Spleen (tissue), 7 donors: ENCODE results near the gene ATP1A2.
A peak's percentile ranks its signal among the peaks of the same experiment; 100 is the strongest.

Source experiments
- CTCF ChIP-seq, 11 experiments: fragments of 200-600 bp in 7 of 11; fragments of 450-650 bp in 4 of 11; sonication (generic) in 4 of 11; IDR thresholded peaks in 8 of 11; conservative IDR thresholded peaks in 3 of 11; 1 replicate in 7 of 11; 2 replicates in 4 of 11; pipeline versions ENCODE4 v1.4.0 to v1.8.0; 2016 to 2021; ENCODE audit warnings: antibody characterized with exemption in 11 of 11, inconsistent platforms in 4 of 11, mild to moderate bottlenecking in 1 of 11
- POLR2AphosphoS5 ChIP-seq, 3 donors: sonication (generic); formaldehyde crosslinking; IDR thresholded peaks; one replicate each; pipeline ENCODE4 v1.5.1; 2017; ENCODE audit warnings: antibody characterized with exemption in 3 of 3
- donor health status: DM: no; HTN: no; CAD: no; lungs with moderate emphysema.
- donor health status: DM: no; HTN: no; CAD: no.
- donor health status: DM: no; HTN: no; CAD: no.

GRCh38 chr1:160077486-160077885, 38.1 kb upstream of the ATP1A2 start:
- TF ChIP-seq CTCF (IDR thresholded peaks at IDR 0.05 in 8 of 11, conservative IDR thresholded peaks at IDR 0.05 in 3 of 11): no peak
- peak in 1 of 3 donors; percentile 9 for TF ChIP-seq POLR2AphosphoS5 (IDR thresholded peaks at IDR 0.05)
